Measurements from ENCODE around the gene GDF2.

Gene GDF2

GRCh38 chr10:47291682-47292081 is 30.6 kb upstream of the GDF2 start:
- DNase-seq (ENCODE audit: low read depth) = no peak

- DNase-seq (ENCODE audit: low read depth) = no peak
These were observed 28.2 kb upstream of the GDF2 start for GRCh38 chr10:47294057-47294456.

- no peak for DNase-seq (ENCODE audit: low read depth)
These were observed 27.8 kb upstream of the GDF2 start for GRCh38 chr10:47294501-47294900.

- no peak for DNase-seq (ENCODE audit: low read depth)
These were observed 26.8 kb upstream of the GDF2 start for GRCh38 chr10:47295411-47295810.

- DNase-seq (ENCODE audit: low read depth) = no peak
These were observed 25.9 kb upstream of the GDF2 start for GRCh38 chr10:47296156-47296894.

- no peak for DNase-seq (ENCODE audit: low read depth)
These were observed 25.3 kb upstream of the GDF2 start for GRCh38 chr10:47296941-47297340.

GRCh38 chr10:47297866-47298540 is 24.3 kb upstream of the GDF2 start:
- DNase-seq (ENCODE audit: low read depth) = no peak

- DNase-seq (ENCODE audit: low read depth) = no peak
These were observed 23.5 kb upstream of the GDF2 start for GRCh38 chr10:47298715-47299114.

- no peak for DNase-seq (ENCODE audit: low read depth)
These were observed 22.4 kb upstream of the GDF2 start, which contains the start of gene GDF10 for GRCh38 chr10:47299611-47300428. Gene GDF10 (plus strand): TSS chr10:47300197. CDS start chr10:47300652, 455 bp downstream.

GRCh38 chr10:47300429-47300931 is 21.8 kb upstream of the GDF2 start:
- DNase-seq (ENCODE audit: low read depth) = no peak

- no peak for DNase-seq (ENCODE audit: low read depth)
These were observed 20.4 kb upstream of the GDF2 start for GRCh38 chr10:47301833-47302232.

- DNase-seq (ENCODE audit: low read depth) = no peak
These were observed 19.1 kb upstream of the GDF2 start for GRCh38 chr10:47303105-47303504.

GRCh38 chr10:47303866-47304265 is 18.4 kb upstream of the GDF2 start:
- DNase-seq (ENCODE audit: low read depth) = no peak

- DNase-seq (ENCODE audit: low read depth) = no peak
These were observed 16.7 kb upstream of the GDF2 start for GRCh38 chr10:47305566-47305965.

GRCh38 chr10:47306387-47307210 is 15.7 kb upstream of the GDF2 start:
- DNase-seq (ENCODE audit: low read depth) = no peak

- DNase-seq (ENCODE audit: low read depth) = no peak
These were observed 14.9 kb upstream of the GDF2 start for GRCh38 chr10:47307381-47307780.

- no peak for DNase-seq (ENCODE audit: low read depth)
These were observed 13.5 kb upstream of the GDF2 start for GRCh38 chr10:47308775-47309174.

GRCh38 chr10:47309408-47310089 is 12.7 kb upstream of the GDF2 start:
- no peak for DNase-seq (ENCODE audit: low read depth)

GRCh38 chr10:47310090-47310505 is 12.2 kb upstream of the GDF2 start:
- no peak for DNase-seq (ENCODE audit: low read depth)

- peak; percentile 29 for DNase-seq (ENCODE audit: low read depth)
These were observed 10.9 kb upstream of the GDF2 start for GRCh38 chr10:47311193-47311931.
